HEK293 (cell line): Measurements from ENCODE around the gene MAP3K20.

Source experiments
- CTCF ChIA-PET: fragments of 350-600 bp; formaldehyde crosslinking; extraction: SDS; loops from one replicate; lab custom pipeline; 2021; ENCODE audit warnings: antibody characterized with exemption; lab: Yijun Ruan, JAX
- POLR2A ChIA-PET: fragments of 300-600 bp; formaldehyde crosslinking; extraction: SDS; loops from one replicate; lab custom pipeline; 2020; ENCODE audit warnings: antibody characterized with exemption, inconsistent platforms; lab: Yijun Ruan, JAX
- H3K27ac ChIP-seq: fragments of 200-500 bp; sonication (Bioruptor generic); 2 replicates; pipeline ENCODE4 v1.5.1; 2014; ENCODE audit warnings: low read depth, low read length, control low read depth, inconsistent platforms; ENCODE audit errors: extremely low read depth
- H3K36me3 ChIP-seq, 2 experiments: fragments of 200-500 bp in 1 of 2; sonication (Bioruptor generic) in 1 of 2; 1 replicate in 1 of 2; 2 replicates in 1 of 2; pipeline ENCODE4 v1.5.1; 2014 to 2017; ENCODE audit warnings: inconsistent platforms in 2 of 2, low read length in 2 of 2; ENCODE audit not compliant: control insufficient read depth in 2 of 2, insufficient read depth in 1 of 2
- H3K4me1 ChIP-seq: fragments of 200-500 bp; sonication (Bioruptor generic); 2 replicates; pipeline ENCODE4 v1.5.1; 2014; ENCODE audit warnings: mild to moderate bottlenecking, low read length, inconsistent platforms; ENCODE audit not compliant: control insufficient read depth, insufficient read depth
- H3K4me3 ChIP-seq: 2 replicates; pipeline ENCODE4 v1.5.1; 2011; ENCODE audit warnings: low read depth, mild to moderate bottlenecking, control low read depth, low read length, moderate library complexity
- H3K9me3 ChIP-seq: fragments of 200-500 bp; sonication (Bioruptor generic); 2 replicates; pipeline ENCODE4 v1.5.1; 2014; ENCODE audit warnings: low read depth, low read length, inconsistent platforms; ENCODE audit not compliant: control insufficient read depth, insufficient read depth
- KLF1 ChIP-seq: fragments of 450-650 bp; formaldehyde crosslinking; IDR thresholded peaks from 2 replicates; pipeline ENCODE4 v1.5.1; 2016; ENCODE audit warnings: missing biosample characterization, missing genetic modification characterization
- ZBTB1 ChIP-seq: fragments of 450-650 bp; formaldehyde crosslinking; IDR thresholded peaks from 2 replicates; pipeline ENCODE4 v1.5.1; 2016; ENCODE audit warnings: missing biosample characterization, missing genetic modification characterization
- ZNF132 ChIP-seq: fragments of 450-650 bp; formaldehyde crosslinking; IDR thresholded peaks from 2 replicates; pipeline ENCODE4 v1.5.1; 2017; ENCODE audit warnings: missing biosample characterization, missing genetic modification characterization, borderline replicate concordance
- ZNF155 ChIP-seq: fragments of 450-650 bp; formaldehyde crosslinking; IDR thresholded peaks from 2 replicates; pipeline ENCODE4 v1.5.1; 2016; ENCODE audit warnings: missing biosample characterization, missing genetic modification characterization
- ZNF2 ChIP-seq: fragments of 450-650 bp; formaldehyde crosslinking; IDR thresholded peaks from 2 replicates; pipeline ENCODE4 v1.5.1; 2016; ENCODE audit warnings: missing biosample characterization, missing genetic modification characterization
- ZNF214 ChIP-seq: fragments of 450-650 bp; formaldehyde crosslinking; IDR thresholded peaks from 2 replicates; pipeline ENCODE4 v1.5.1; 2017; ENCODE audit warnings: missing biosample characterization, mild to moderate bottlenecking, missing genetic modification characterization, borderline replicate concordance
- ZNF221 ChIP-seq: fragments of 450-650 bp; formaldehyde crosslinking; IDR thresholded peaks from 2 replicates; pipeline ENCODE4 v1.5.1; 2017; ENCODE audit warnings: missing biosample characterization, missing genetic modification characterization, borderline replicate concordance
- ZNF248 ChIP-seq: fragments of 450-650 bp; formaldehyde crosslinking; IDR thresholded peaks from 2 replicates; pipeline ENCODE4 v1.5.1; 2017; ENCODE audit warnings: missing biosample characterization, missing genetic modification characterization
- ZNF335 ChIP-seq: fragments of 450-650 bp; formaldehyde crosslinking; conservative IDR thresholded peaks from 2 replicates; pipeline ENCODE4 v1.5.1; 2016; ENCODE audit warnings: missing biosample characterization, missing genetic modification characterization
- ZNF354C ChIP-seq: fragments of 450-650 bp; formaldehyde crosslinking; IDR thresholded peaks from 2 replicates; pipeline ENCODE4 v1.5.1; 2016; ENCODE audit warnings: missing biosample characterization, missing genetic modification characterization, low read depth, borderline replicate concordance
- ZNF404 ChIP-seq: fragments of 450-650 bp; formaldehyde crosslinking; IDR thresholded peaks from 2 replicates; pipeline ENCODE4 v1.5.1; 2017; ENCODE audit warnings: missing biosample characterization, missing genetic modification characterization
- ZNF521 ChIP-seq: fragments of 450-650 bp; formaldehyde crosslinking; IDR thresholded peaks from 2 replicates; pipeline ENCODE4 v1.5.1; 2017; ENCODE audit warnings: missing biosample characterization, mild to moderate bottlenecking, missing genetic modification characterization
- ZNF558 ChIP-seq: fragments of 450-650 bp; formaldehyde crosslinking; IDR thresholded peaks from 2 replicates; pipeline ENCODE4 v1.5.1; 2016; ENCODE audit warnings: missing biosample characterization, missing genetic modification characterization
- ZNF596 ChIP-seq: fragments of 450-650 bp; IDR thresholded peaks from 2 replicates; pipeline ENCODE4 v1.5.0; 2018; ENCODE audit warnings: missing biosample characterization, mild to moderate bottlenecking, missing genetic modification characterization, moderate library complexity
- ZNF600 ChIP-seq: fragments of 450-650 bp; formaldehyde crosslinking; IDR thresholded peaks from 2 replicates; pipeline ENCODE4 v1.5.1; 2016; ENCODE audit warnings: missing biosample characterization, missing genetic modification characterization
- ZNF624 ChIP-seq: fragments of 450-650 bp; formaldehyde crosslinking; IDR thresholded peaks from 2 replicates; pipeline ENCODE4 v1.5.1; 2017; ENCODE audit warnings: missing biosample characterization, missing genetic modification characterization
- ZNF654 ChIP-seq: fragments of 450-650 bp; formaldehyde crosslinking; IDR thresholded peaks from 2 replicates; pipeline ENCODE4 v1.5.1; 2016; ENCODE audit warnings: low read depth, missing biosample characterization, missing genetic modification characterization
- ZNF658 ChIP-seq: fragments of 450-650 bp; formaldehyde crosslinking; IDR thresholded peaks from 2 replicates; pipeline ENCODE4; 2016; ENCODE audit warnings: missing biosample characterization, missing genetic modification characterization
- ZNF701 ChIP-seq: fragments of 450-650 bp; formaldehyde crosslinking; IDR thresholded peaks from 2 replicates; pipeline ENCODE4 v1.5.1; 2016; ENCODE audit warnings: missing biosample characterization, missing genetic modification characterization
- ZNF76 ChIP-seq: fragments of 450-650 bp; formaldehyde crosslinking; IDR thresholded peaks from 2 replicates; pipeline ENCODE4; 2016; ENCODE audit warnings: low read depth, missing biosample characterization, missing genetic modification characterization, borderline replicate concordance
- ZXDB ChIP-seq: fragments of 450-650 bp; formaldehyde crosslinking; IDR thresholded peaks from 2 replicates; pipeline ENCODE4 v1.5.1; 2016; ENCODE audit warnings: missing biosample characterization, missing genetic modification characterization
- TF ChIP-seq, protein P1 (sequence below): fragments of 450-650 bp; formaldehyde crosslinking; conservative IDR thresholded peaks from 2 replicates; pipeline ENCODE4 v1.5.1; 2016; ENCODE audit warnings: low read depth, missing biosample characterization, missing genetic modification characterization
- TF ChIP-seq, protein P2 (sequence below): fragments of 450-650 bp; formaldehyde crosslinking; IDR thresholded peaks from 2 replicates; pipeline ENCODE4 v1.5.1; 2016; ENCODE audit warnings: missing biosample characterization, missing genetic modification characterization
- TF ChIP-seq, protein P3 (sequence below): fragments of 450-650 bp; formaldehyde crosslinking; IDR thresholded peaks from 2 replicates; pipeline ENCODE4 v1.5.1; 2016; ENCODE audit warnings: missing biosample characterization, missing genetic modification characterization

MAP3K20 gene

DNA sequence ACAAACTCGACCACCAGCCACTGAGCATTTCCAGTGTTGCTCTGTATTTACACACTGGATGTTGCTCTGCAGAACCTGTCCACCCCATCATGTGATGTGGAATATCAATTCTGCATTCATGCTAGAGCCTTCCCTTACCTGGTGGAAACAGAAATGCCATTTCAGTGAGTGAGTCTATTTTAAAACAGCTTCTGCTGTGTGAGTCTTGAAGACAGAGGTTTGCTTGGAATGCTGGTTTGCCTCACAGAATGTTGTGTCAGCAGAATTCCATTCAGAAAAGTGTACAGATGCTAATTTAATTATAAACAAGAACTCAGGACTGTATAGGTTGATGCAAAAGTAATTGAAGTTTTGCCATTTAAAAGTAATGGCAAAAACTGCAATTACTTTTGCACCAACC lies 118.3 kb downstream of the MAP3K20 start:
- Histone ChIP-seq H3K36me3 (peaks cover 0 to 15% of the 10 kb centered on the region in 2 experiments; a peak in 1 of 3 replicates), H3K4me3 (no peak overlapping the region), H3K27ac (no peak overlapping the region), H3K9me3 (no peaks in the 10 kb centered on the region), H3K4me1 (no peaks in the 10 kb centered on the region)
- POLR2A ChIA-PET = no interaction called here
- CTCF ChIA-PET = no interaction called here
- TF ChIP-seq, protein P1, sequence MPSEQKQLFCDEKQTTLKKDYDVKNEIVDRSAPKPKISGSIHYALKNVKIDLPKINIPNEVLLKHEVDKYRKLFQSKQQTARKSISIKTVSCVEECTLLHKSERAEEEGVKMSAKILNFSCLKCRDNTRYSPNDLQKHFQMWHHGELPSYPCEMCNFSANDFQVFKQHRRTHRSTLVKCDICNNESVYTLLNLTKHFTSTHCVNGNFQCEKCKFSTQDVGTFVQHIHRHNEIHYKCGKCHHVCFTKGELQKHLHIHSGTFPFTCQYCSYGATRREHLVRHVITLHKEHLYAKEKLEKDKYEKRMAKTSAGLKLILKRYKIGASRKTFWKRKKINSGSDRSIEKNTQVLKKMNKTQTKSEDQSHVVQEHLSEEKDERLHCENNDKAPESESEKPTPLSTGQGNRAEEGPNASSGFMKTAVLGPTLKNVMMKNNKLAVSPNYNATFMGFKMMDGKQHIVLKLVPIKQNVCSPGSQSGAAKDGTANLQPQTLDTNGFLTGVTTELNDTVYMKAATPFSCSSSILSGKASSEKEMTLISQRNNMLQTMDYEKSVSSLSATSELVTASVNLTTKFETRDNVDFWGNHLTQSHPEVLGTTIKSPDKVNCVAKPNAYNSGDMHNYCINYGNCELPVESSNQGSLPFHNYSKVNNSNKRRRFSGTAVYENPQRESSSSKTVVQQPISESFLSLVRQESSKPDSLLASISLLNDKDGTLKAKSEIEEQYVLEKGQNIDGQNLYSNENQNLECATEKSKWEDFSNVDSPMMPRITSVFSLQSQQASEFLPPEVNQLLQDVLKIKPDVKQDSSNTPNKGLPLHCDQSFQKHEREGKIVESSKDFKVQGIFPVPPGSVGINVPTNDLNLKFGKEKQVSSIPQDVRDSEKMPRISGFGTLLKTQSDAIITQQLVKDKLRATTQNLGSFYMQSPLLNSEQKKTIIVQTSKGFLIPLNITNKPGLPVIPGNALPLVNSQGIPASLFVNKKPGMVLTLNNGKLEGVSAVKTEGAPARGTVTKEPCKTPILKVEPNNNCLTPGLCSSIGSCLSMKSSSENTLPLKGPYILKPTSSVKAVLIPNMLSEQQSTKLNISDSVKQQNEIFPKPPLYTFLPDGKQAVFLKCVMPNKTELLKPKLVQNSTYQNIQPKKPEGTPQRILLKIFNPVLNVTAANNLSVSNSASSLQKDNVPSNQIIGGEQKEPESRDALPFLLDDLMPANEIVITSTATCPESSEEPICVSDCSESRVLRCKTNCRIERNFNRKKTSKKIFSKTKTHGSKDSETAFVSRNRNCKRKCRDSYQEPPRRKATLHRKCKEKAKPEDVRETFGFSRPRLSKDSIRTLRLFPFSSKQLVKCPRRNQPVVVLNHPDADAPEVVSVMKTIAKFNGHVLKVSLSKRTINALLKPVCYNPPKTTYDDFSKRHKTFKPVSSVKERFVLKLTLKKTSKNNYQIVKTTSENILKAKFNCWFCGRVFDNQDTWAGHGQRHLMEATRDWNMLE (tag by site-specific recombination) = no peak
- TF ChIP-seq ZNF132 (tag by site-specific recombination) (no peak), ZNF221 (tag by site-specific recombination) (no peak), ZNF155 (no peak), KLF1 (no peak), ZNF404 (tag by site-specific recombination) (no peak), ZNF658 (no peak), ZNF701 (tag by site-specific recombination) (no peak), ZNF521 (no peak), ZNF596 (tag by site-specific recombination) (no peak), ZNF558 (tag by site-specific recombination) (no peak)

DNA sequence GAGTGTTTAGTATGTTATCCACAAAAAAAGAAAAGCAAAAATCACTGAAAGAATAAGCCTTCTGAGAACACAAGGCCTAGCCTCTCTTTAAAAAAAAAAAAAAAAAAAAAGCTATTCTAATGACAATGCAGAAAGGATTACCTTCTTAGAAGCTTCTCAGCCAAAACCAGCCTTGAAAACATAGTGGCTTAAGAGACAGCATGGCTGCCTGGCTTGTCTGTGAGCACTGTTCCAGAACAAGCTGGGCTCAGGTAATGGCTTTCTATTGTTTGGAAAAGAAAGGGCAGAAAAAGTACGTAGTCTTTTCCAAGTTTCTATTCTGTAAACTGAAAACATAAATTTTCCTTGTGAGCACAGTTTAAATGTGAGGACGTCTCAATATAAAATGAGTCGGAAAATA lies 119.5 kb downstream of the MAP3K20 start:
- Histone ChIP-seq H3K4me3 (no peak overlapping the region), H3K9me3 (no peaks in the 10 kb centered on the region), H3K27ac (no peak overlapping the region), H3K4me1 (no peaks in the 10 kb centered on the region), H3K36me3 (peaks cover 0 to 19% of the 10 kb centered on the region in 2 experiments; a peak in 1 of 3 replicates)
- ChIA-PET POLR2A (interaction anchor here (0.6 kb wide), 2 partner anchors 151 to 231 kb away, joined by 3 to 4 read pairs; no protein-coding TSS in a partner anchor), CTCF (interaction anchor here (0.5 kb wide), 2 partner anchors 10 to 151 kb away, joined by 3 read pairs; no protein-coding TSS in a partner anchor)
- TF ChIP-seq ZNF654 (no peak), ZNF624 (no peak), ZBTB1 (tag by site-specific recombination) (no peak), ZNF76 (tag by site-specific recombination) (no peak), ZNF214 (no peak), ZNF354C (tag by site-specific recombination) (no peak), ZNF2 (tag by site-specific recombination) (no peak), ZNF335 (tag by site-specific recombination) (no peak), ZNF248 (tag by site-specific recombination) (no peak), ZNF600 (tag by site-specific recombination) (no peak), ZXDB (no peak)
- TF ChIP-seq, protein P2, sequence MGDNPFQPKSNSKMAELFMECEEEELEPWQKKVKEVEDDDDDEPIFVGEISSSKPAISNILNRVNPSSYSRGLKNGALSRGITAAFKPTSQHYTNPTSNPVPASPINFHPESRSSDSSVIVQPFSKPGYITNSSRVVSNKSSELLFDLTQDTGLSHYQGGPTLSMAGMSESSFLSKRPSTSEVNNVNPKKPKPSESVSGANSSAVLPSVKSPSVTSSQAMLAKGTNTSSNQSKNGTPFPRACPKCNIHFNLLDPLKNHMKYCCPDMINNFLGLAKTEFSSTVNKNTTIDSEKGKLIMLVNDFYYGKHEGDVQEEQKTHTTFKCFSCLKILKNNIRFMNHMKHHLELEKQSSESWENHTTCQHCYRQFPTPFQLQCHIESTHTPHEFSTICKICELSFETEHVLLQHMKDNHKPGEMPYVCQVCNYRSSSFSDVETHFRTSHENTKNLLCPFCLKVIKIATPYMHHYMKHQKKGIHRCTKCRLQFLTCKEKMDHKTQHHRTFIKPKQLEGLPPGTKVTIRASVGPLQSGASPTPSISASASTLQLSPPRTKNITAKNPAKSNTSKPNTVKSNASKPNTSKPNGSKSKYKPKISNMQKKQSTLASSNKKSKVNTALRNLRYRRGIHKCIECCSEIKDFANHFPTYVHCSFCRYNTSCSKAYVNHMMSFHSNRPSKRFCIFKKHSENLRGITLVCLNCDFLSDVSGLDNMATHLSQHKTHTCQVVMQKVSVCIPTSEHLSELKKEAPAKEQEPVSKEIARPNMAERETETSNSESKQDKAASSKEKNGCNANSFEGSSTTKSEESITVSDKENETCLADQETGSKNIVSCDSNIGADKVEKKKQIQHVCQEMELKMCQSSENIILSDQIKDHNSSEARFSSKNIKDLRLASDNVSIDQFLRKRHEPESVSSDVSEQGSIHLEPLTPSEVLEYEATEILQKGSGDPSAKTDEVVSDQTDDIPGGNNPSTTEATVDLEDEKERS (tag by site-specific recombination) = no peak
- TF ChIP-seq, protein P3, sequence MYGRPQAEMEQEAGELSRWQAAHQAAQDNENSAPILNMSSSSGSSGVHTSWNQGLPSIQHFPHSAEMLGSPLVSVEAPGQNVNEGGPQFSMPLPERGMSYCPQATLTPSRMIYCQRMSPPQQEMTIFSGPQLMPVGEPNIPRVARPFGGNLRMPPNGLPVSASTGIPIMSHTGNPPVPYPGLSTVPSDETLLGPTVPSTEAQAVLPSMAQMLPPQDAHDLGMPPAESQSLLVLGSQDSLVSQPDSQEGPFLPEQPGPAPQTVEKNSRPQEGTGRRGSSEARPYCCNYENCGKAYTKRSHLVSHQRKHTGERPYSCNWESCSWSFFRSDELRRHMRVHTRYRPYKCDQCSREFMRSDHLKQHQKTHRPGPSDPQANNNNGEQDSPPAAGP (tag by site-specific recombination) = no peak
